MM.1S (cell line): ENCODE results near the gene RPH3AL.
"Not testable (repeated sequence)": the region's sequence is repeated elsewhere in the genome, so short reads cannot be mapped to it uniquely, and the experiment has no call there.

Source experiments
- EZH2phosphoT487 ChIP-seq: fragments of 300-600 bp; sonication (generic); IDR thresholded peaks from 2 replicates; pipeline ENCODE4 v1.6.1; 2018; ENCODE audit warnings: antibody characterized with exemption, low read length
- TF ChIP-seq, protein P1 (sequence below): fragments of 300-600 bp; sonication (generic); IDR thresholded peaks from 2 replicates; pipeline ENCODE4 v1.5.1; 2016; ENCODE audit warnings: antibody characterized with exemption, low read length, mixed read lengths

DNA sequence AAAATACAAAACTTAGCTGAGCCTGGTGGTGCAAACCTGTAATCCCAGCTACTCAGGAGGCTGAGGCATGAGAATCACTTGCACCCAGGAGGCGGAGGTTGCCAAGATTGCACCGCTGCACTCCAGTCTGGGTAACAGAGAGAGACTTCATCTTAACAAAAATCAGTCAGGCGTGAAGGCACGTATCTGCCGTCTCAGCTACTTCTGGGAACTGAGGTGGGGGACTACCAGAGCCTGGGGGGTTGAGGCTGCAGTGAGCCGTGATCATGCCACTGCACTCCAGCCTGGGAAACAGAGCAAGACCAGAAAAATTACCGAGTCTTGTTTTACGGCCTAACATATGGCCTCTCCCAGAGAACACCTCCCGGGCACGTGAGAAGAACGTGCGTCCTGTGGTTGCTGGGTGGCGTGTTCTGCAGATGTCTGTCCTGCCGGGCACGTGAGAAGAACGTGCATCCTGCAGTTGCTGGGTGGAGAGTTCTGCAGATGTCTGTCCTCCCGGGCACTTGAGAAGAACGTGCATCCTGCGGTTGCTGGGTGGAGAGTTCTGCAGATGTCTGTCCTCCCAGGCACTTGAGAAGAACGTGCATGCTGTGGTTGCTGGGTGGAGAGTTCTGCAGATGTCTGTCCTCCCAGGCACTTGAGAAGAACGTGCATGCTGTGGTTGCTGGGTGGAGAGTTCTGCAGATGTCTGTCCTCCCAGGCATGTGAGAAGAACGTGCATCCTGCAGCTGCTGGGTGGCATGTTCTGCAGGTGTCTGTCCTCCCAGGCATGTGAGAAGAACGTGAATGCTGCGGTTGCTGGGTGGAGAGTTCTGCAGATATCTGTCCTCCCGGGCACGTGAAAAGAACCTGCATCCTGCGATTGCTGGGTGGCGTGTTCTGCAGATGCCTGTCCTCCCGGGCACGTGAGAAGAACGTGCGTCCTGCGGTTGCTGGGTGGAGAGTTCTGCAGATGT lies 14.3 kb upstream of the RPH3AL start:
- TF ChIP-seq, protein P1, sequence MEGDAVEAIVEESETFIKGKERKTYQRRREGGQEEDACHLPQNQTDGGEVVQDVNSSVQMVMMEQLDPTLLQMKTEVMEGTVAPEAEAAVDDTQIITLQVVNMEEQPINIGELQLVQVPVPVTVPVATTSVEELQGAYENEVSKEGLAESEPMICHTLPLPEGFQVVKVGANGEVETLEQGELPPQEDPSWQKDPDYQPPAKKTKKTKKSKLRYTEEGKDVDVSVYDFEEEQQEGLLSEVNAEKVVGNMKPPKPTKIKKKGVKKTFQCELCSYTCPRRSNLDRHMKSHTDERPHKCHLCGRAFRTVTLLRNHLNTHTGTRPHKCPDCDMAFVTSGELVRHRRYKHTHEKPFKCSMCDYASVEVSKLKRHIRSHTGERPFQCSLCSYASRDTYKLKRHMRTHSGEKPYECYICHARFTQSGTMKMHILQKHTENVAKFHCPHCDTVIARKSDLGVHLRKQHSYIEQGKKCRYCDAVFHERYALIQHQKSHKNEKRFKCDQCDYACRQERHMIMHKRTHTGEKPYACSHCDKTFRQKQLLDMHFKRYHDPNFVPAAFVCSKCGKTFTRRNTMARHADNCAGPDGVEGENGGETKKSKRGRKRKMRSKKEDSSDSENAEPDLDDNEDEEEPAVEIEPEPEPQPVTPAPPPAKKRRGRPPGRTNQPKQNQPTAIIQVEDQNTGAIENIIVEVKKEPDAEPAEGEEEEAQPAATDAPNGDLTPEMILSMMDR: not testable (repeated sequence)
- not testable (repeated sequence) for TF ChIP-seq EZH2phosphoT487
